GM23338 (cell line): Measurements from ENCODE around the gene KRTAP10-10.

Experiments
- CREB1 ChIP-seq: fragments of 250-450 bp; sonication (Bioruptor Pico); IDR thresholded peaks from 2 replicates; pipeline ENCODE4 v1.5.0; 2020; ENCODE audit warnings: low read depth, mild to moderate bottlenecking, moderate library complexity
- EZH2 ChIP-seq: fragments of 200-600 bp; sonication (generic); IDR thresholded peaks from one replicate; pipeline ENCODE4 v1.8.0; 2017; ENCODE audit warnings: antibody characterized with exemption, mild to moderate bottlenecking, low read depth; ENCODE audit not compliant: unreplicated experiment
- EZH2phosphoT487 ChIP-seq: fragments of 200-600 bp; sonication (generic); IDR thresholded peaks from one replicate; pipeline ENCODE4 v1.8.1; 2018; ENCODE audit warnings: antibody characterized with exemption; ENCODE audit not compliant: unreplicated experiment
- NANOG ChIP-seq: IDR thresholded peaks from 2 replicates; pipeline ENCODE4 v1.6.1; 2016; ENCODE audit warnings: antibody characterized with exemption, borderline replicate concordance
- POLR2AphosphoS5 ChIP-seq: IDR thresholded peaks from 2 replicates; pipeline ENCODE4 v1.6.1; 2016; ENCODE audit warnings: antibody characterized with exemption, low read depth
- TF ChIP-seq, protein P1 (sequence below), 2 experiments: fragments of 200-600 bp in 1 of 2; sonication (generic) in 1 of 2; conservative IDR thresholded peaks; 2 replicates each; pipeline versions ENCODE4 v1.5.1 to v1.6.1; 2016 to 2017; ENCODE audit warnings: antibody characterized with exemption in 2 of 2, low read depth in 2 of 2, mild to moderate bottlenecking in 2 of 2, moderate library complexity in 1 of 2
- TF ChIP-seq, protein P2 (sequence below): IDR thresholded peaks from one replicate; pipeline ENCODE4 v1.6.1; 2018; ENCODE audit warnings: antibody characterized with exemption; ENCODE audit not compliant: unreplicated experiment
- TF ChIP-seq, protein P3 (sequence below): IDR thresholded peaks from 2 replicates; pipeline ENCODE4 v1.6.1; 2016; ENCODE audit warnings: antibody characterized with exemption

DNA sequence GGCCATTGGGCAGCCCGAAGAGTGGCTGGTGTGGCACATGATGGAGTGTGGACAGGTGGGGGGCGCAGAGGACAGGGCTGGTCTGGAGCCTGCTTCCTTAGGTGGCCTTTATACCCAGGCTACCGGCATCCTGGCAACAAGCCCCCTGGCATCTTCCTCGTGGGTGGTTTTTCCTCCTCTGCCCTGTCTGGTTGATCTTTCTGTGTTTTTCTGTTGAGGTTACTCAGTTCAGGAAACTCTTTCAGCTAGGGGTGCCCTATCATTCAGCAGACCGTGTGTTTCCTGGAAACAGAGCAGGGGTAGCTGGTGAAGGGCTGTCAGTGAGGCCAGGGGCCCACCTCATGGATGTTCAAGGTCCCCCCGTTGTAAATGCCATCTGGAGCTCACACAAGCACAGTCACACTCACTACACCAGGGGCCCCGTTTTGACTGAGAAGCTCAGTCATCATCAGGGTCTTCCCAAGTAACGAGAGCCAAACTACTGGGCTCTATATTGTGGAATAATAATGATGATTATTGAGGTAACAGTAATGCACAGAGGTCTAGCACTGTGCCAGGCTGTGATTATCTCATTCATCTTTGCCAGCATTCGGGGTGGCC, 17.5 kb downstream of the KRTAP10-10 start, which contains the start of gene KRTAP12-4:
- TF ChIP-seq, protein P1, sequence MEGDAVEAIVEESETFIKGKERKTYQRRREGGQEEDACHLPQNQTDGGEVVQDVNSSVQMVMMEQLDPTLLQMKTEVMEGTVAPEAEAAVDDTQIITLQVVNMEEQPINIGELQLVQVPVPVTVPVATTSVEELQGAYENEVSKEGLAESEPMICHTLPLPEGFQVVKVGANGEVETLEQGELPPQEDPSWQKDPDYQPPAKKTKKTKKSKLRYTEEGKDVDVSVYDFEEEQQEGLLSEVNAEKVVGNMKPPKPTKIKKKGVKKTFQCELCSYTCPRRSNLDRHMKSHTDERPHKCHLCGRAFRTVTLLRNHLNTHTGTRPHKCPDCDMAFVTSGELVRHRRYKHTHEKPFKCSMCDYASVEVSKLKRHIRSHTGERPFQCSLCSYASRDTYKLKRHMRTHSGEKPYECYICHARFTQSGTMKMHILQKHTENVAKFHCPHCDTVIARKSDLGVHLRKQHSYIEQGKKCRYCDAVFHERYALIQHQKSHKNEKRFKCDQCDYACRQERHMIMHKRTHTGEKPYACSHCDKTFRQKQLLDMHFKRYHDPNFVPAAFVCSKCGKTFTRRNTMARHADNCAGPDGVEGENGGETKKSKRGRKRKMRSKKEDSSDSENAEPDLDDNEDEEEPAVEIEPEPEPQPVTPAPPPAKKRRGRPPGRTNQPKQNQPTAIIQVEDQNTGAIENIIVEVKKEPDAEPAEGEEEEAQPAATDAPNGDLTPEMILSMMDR (conservative IDR thresholded peaks at IDR 0.05; ENCODE audit: low read depth in 2 of 2): no peak
- TF ChIP-seq POLR2AphosphoS5: no peak
- no peak for TF ChIP-seq EZH2
- TF ChIP-seq CREB1 (CRISPR knock-in tag): no peak
- TF ChIP-seq, protein P2, sequence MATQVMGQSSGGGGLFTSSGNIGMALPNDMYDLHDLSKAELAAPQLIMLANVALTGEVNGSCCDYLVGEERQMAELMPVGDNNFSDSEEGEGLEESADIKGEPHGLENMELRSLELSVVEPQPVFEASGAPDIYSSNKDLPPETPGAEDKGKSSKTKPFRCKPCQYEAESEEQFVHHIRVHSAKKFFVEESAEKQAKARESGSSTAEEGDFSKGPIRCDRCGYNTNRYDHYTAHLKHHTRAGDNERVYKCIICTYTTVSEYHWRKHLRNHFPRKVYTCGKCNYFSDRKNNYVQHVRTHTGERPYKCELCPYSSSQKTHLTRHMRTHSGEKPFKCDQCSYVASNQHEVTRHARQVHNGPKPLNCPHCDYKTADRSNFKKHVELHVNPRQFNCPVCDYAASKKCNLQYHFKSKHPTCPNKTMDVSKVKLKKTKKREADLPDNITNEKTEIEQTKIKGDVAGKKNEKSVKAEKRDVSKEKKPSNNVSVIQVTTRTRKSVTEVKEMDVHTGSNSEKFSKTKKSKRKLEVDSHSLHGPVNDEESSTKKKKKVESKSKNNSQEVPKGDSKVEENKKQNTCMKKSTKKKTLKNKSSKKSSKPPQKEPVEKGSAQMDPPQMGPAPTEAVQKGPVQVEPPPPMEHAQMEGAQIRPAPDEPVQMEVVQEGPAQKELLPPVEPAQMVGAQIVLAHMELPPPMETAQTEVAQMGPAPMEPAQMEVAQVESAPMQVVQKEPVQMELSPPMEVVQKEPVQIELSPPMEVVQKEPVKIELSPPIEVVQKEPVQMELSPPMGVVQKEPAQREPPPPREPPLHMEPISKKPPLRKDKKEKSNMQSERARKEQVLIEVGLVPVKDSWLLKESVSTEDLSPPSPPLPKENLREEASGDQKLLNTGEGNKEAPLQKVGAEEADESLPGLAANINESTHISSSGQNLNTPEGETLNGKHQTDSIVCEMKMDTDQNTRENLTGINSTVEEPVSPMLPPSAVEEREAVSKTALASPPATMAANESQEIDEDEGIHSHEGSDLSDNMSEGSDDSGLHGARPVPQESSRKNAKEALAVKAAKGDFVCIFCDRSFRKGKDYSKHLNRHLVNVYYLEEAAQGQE: no peak
- TF ChIP-seq, protein P3, sequence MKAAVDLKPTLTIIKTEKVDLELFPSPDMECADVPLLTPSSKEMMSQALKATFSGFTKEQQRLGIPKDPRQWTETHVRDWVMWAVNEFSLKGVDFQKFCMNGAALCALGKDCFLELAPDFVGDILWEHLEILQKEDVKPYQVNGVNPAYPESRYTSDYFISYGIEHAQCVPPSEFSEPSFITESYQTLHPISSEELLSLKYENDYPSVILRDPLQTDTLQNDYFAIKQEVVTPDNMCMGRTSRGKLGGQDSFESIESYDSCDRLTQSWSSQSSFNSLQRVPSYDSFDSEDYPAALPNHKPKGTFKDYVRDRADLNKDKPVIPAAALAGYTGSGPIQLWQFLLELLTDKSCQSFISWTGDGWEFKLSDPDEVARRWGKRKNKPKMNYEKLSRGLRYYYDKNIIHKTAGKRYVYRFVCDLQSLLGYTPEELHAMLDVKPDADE: no peak
- no peak for TF ChIP-seq NANOG
- TF ChIP-seq EZH2phosphoT487: no peak
